HepG2 (cell line): ENCODE results near the gene ICAM2. TPM values are rescaled to one million over a fixed set of nuclear protein-coding genes. Genes with fewer than 3 reads are reported as not detected.

Source experiments
- CENPT ChIP-seq: sonication (generic); formaldehyde crosslinking; IDR thresholded peaks from 2 replicates; pipeline ENCODE4 v1.8.0; 2022; ENCODE audit warnings: low read depth, mild to moderate bottlenecking, moderate library complexity, missing genetic modification reagents
- FOSL2 ChIP-seq: sonication (generic); formaldehyde crosslinking; IDR thresholded peaks from 2 replicates; pipeline ENCODE4 v1.4.0; 2020; ENCODE audit warnings: missing genetic modification reagents
- FOXC1 ChIP-seq: sonication (generic); formaldehyde crosslinking; IDR thresholded peaks from 2 replicates; pipeline ENCODE4 v1.8.0; 2022; ENCODE audit warnings: mild to moderate bottlenecking, missing genetic modification reagents, borderline replicate concordance
- JUNB ChIP-seq: sonication (generic); formaldehyde crosslinking; IDR thresholded peaks from 2 replicates; pipeline ENCODE4 v1.8.0; 2022; ENCODE audit warnings: missing genetic modification reagents, mild to moderate bottlenecking, borderline replicate concordance
- KAT8 ChIP-seq: IDR thresholded peaks from 2 replicates; pipeline ENCODE4 v1.6.1; 2016; ENCODE audit warnings: missing genetic modification reagents, missing compliant biosample characterization
- MAF1 ChIP-seq: sonication (generic); formaldehyde crosslinking; IDR thresholded peaks from 2 replicates; pipeline ENCODE4 v1.5.0; 2020; ENCODE audit warnings: missing genetic modification reagents, borderline replicate concordance
- MAFK ChIP-seq, 2 experiments: IDR thresholded peaks in 1 of 2; conservative IDR thresholded peaks in 1 of 2; 2 replicates each; pipeline ENCODE4 v1.6.1; 2011; ENCODE audit warnings: improper control_type of control experiment in 2 of 2, low read length in 2 of 2
- MXD4 ChIP-seq: IDR thresholded peaks from 2 replicates; pipeline ENCODE4 v1.6.1; 2016; ENCODE audit warnings: mild to moderate bottlenecking, missing biosample characterization, missing genetic modification reagents
- MYNN ChIP-seq: sonication (generic); formaldehyde crosslinking; IDR thresholded peaks from 2 replicates; pipeline ENCODE4 v1.4.0; 2020; ENCODE audit warnings: mild to moderate bottlenecking, low read depth, missing genetic modification reagents
- SIN3B ChIP-seq: fragments of 150-350 bp; IDR thresholded peaks from 2 replicates; pipeline ENCODE4 v1.6.1; 2014; ENCODE audit warnings: low read length
- SOX6 ChIP-seq, 2 experiments: fragments of 450-650 bp in 1 of 2; sonication (generic) in 1 of 2; formaldehyde crosslinking in 1 of 2; IDR thresholded peaks; 2 replicates each; pipeline versions ENCODE4 v1.4.0 to v1.6.1; 2017 to 2020; ENCODE audit warnings: antibody characterized with exemption in 1 of 2, mild to moderate bottlenecking in 1 of 2, missing genetic modification reagents in 1 of 2
- SP1 ChIP-seq, 2 experiments: fragments of 450-650 bp in 1 of 2; sonication (generic) in 1 of 2; formaldehyde crosslinking in 1 of 2; IDR thresholded peaks; 2 replicates each; pipeline versions ENCODE4 v1.4.0 to v1.6.1; 2016 to 2020; ENCODE audit warnings: missing genetic modification reagents in 1 of 2
- ZBTB21 ChIP-seq: sonication (generic); formaldehyde crosslinking; IDR thresholded peaks from 2 replicates; pipeline ENCODE4 v1.4.0; 2020; ENCODE audit warnings: missing genetic modification reagents
- ZFYVE20 ChIP-seq: sonication (generic); formaldehyde crosslinking; IDR thresholded peaks from 2 replicates; pipeline ENCODE4 v1.8.0; 2023; ENCODE audit warnings: low read depth, mild to moderate bottlenecking, moderate library complexity, missing genetic modification reagents, borderline replicate concordance
- ZMYM4 ChIP-seq: sonication (generic); formaldehyde crosslinking; IDR thresholded peaks from 2 replicates; pipeline ENCODE4 v1.8.1; 2023; ENCODE audit warnings: mild to moderate bottlenecking, missing genetic modification reagents
- ZNF549 ChIP-seq: sonication (generic); formaldehyde crosslinking; IDR thresholded peaks from 2 replicates; pipeline ENCODE4 v1.5.0; 2020; ENCODE audit warnings: missing genetic modification reagents
- ZNF552 ChIP-seq: sonication (generic); formaldehyde crosslinking; IDR thresholded peaks from 2 replicates; pipeline ENCODE4 v1.9.0; 2022; ENCODE audit warnings: missing genetic modification reagents, mild to moderate bottlenecking, borderline replicate concordance
- ZNF567 ChIP-seq: sonication (generic); formaldehyde crosslinking; IDR thresholded peaks from 2 replicates; pipeline ENCODE4 v1.8.1; 2023; ENCODE audit warnings: mild to moderate bottlenecking, missing genetic modification reagents, borderline replicate concordance
- ZNF598 ChIP-seq: sonication (generic); formaldehyde crosslinking; IDR thresholded peaks from 2 replicates; pipeline ENCODE4 v1.5.1; 2020; ENCODE audit warnings: mild to moderate bottlenecking, missing genetic modification reagents, borderline replicate concordance
- ZNF720 ChIP-seq: sonication (generic); formaldehyde crosslinking; IDR thresholded peaks from 2 replicates; pipeline ENCODE4 v1.4.0; 2020; ENCODE audit warnings: missing genetic modification reagents
- polyA plus RNA-seq, 8 experiments: library from polyadenylated mRNA; depleted of rRNA in 3 of 8; stranded (reverse) in 7 of 8; unstranded in 1 of 8; fragments of >200 nt; fragmentation: Illumina TruSeq in 4 of 8; extraction: Trizol in 4 of 8; gene quantifications; 2 replicates each; pipeline versions ENCODE4 v1.2.1 to v1.2.3, GENCODE V29; 2011 to 2016; ENCODE audit warnings: low read depth in 4 of 8, missing spikeins in 1 of 8, mixed read lengths in 1 of 8; ENCODE audit not compliant: insufficient read depth in 1 of 8
- total RNA-seq, 5 experiments: library from RNA; depleted of rRNA; stranded (reverse); fragments of >200 nt; fragmentation: Illumina TruSeq; extraction: Trizol; gene quantifications; 2 replicates each; pipeline ENCODE4 v1.2.3, GENCODE V29; 2016; ENCODE audit warnings: low read depth in 1 of 5
- TF ChIP-seq, protein P1 (sequence below): sonication (generic); formaldehyde crosslinking; IDR thresholded peaks from 2 replicates; pipeline ENCODE4 v1.8.0; 2022; ENCODE audit warnings: mild to moderate bottlenecking, missing genetic modification reagents, moderate library complexity
- TF ChIP-seq, protein P2 (sequence below): sonication (generic); formaldehyde crosslinking; IDR thresholded peaks from 2 replicates; pipeline ENCODE4 v1.5.0; 2020; ENCODE audit warnings: mild to moderate bottlenecking, missing genetic modification reagents
- TF ChIP-seq, protein P3 (sequence below): fragments of 450-650 bp; IDR thresholded peaks from 2 replicates; pipeline ENCODE4 v1.6.1; 2016
- TF ChIP-seq, protein P4 (sequence below): sonication (generic); formaldehyde crosslinking; IDR thresholded peaks from 2 replicates; pipeline ENCODE4 v1.4.0; 2020; ENCODE audit warnings: missing genetic modification reagents

Gene ICAM2
- total and polyA plus RNA-seq, 2 of the 13 experiments (the other 11 are each of a cell fraction or from before 2014, with no cell fraction given) = 10.9 to 20.8 TPM

DNA sequence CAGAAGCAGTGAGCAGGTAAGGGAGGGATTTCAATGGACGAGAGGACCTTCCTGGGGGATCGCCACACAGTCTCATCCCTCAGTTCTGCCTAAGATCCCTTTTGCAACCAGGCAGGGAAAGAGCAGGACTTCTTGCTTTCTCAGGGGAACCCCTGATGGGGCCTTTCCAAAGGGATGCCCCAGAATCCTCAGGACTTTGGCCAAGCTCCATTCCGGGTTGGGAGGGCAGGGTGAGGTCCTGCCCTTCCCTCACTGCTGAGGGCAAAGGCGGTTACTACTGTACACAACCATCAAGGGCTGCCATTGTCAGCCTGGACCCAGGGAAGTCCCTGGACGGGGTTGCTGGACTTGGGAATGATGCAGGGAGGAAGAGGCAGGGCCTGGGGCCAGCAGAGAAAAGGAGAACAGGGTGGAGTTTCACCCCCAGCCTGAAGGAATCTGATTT lies 12.6 kb downstream of the ICAM2 start (continued):
- no peak for TF ChIP-seq CENPT (CRISPR knock-in tag)
- no peak for TF ChIP-seq ZNF598 (CRISPR knock-in tag)
- no peak for TF ChIP-seq ZNF567
- no peak for TF ChIP-seq MAF1 (CRISPR knock-in tag)
- TF ChIP-seq JUNB (CRISPR knock-in tag) = no peak
- TF ChIP-seq, protein P1, sequence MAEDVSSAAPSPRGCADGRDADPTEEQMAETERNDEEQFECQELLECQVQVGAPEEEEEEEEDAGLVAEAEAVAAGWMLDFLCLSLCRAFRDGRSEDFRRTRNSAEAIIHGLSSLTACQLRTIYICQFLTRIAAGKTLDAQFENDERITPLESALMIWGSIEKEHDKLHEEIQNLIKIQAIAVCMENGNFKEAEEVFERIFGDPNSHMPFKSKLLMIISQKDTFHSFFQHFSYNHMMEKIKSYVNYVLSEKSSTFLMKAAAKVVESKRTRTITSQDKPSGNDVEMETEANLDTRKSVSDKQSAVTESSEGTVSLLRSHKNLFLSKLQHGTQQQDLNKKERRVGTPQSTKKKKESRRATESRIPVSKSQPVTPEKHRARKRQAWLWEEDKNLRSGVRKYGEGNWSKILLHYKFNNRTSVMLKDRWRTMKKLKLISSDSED (CRISPR knock-in tag) = no peak
- no peak for TF ChIP-seq ZMYM4
- no peak for TF ChIP-seq FOSL2 (CRISPR knock-in tag)
- no peak for TF ChIP-seq FOXC1 (CRISPR knock-in tag)
- no peak for TF ChIP-seq SOX6 (IDR thresholded peaks at IDR 0.05)
- peak; percentile 59; the same call in 1 of the 2 replicates for TF ChIP-seq SOX6 (CRISPR knock-in tag; IDR thresholded peaks at IDR 0.05)
- no peak for TF ChIP-seq ZFYVE20 (CRISPR knock-in tag)
- no peak for TF ChIP-seq SIN3B
- TF ChIP-seq SP1 (IDR thresholded peaks at IDR 0.05) = no peak
- 0 out of 2 replicates have a peak, but pooled peaks have one; percentile 10 for TF ChIP-seq SP1 (CRISPR knock-in tag; IDR thresholded peaks at IDR 0.05)
- no peak for TF ChIP-seq ZNF549
- no peak for TF ChIP-seq KAT8
- no peak for TF ChIP-seq MAFK (conservative IDR thresholded peaks at IDR 0.05 in 1 of 2, IDR thresholded peaks at IDR 0.05 in 1 of 2; ENCODE audit: low read length in 2 of 2)
- TF ChIP-seq, protein P2, sequence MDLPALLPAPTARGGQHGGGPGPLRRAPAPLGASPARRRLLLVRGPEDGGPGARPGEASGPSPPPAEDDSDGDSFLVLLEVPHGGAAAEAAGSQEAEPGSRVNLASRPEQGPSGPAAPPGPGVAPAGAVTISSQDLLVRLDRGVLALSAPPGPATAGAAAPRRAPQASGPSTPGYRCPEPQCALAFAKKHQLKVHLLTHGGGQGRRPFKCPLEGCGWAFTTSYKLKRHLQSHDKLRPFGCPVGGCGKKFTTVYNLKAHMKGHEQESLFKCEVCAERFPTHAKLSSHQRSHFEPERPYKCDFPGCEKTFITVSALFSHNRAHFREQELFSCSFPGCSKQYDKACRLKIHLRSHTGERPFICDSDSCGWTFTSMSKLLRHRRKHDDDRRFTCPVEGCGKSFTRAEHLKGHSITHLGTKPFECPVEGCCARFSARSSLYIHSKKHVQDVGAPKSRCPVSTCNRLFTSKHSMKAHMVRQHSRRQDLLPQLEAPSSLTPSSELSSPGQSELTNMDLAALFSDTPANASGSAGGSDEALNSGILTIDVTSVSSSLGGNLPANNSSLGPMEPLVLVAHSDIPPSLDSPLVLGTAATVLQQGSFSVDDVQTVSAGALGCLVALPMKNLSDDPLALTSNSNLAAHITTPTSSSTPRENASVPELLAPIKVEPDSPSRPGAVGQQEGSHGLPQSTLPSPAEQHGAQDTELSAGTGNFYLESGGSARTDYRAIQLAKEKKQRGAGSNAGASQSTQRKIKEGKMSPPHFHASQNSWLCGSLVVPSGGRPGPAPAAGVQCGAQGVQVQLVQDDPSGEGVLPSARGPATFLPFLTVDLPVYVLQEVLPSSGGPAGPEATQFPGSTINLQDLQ (CRISPR knock-in tag) = no peak
- no peak for TF ChIP-seq ZBTB21 (CRISPR knock-in tag)
- no peak for TF ChIP-seq MYNN
- TF ChIP-seq, protein P3, sequence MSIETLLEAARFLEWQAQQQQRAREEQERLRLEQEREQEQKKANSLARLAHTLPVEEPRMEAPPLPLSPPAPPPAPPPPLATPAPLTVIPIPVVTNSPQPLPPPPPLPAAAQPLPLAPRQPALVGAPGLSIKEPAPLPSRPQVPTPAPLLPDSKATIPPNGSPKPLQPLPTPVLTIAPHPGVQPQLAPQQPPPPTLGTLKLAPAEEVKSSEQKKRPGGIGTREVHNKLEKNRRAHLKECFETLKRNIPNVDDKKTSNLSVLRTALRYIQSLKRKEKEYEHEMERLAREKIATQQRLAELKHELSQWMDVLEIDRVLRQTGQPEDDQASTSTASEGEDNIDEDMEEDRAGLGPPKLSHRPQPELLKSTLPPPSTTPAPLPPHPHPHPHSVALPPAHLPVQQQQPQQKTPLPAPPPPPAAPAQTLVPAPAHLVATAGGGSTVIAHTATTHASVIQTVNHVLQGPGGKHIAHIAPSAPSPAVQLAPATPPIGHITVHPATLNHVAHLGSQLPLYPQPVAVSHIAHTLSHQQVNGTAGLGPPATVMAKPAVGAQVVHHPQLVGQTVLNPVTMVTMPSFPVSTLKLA = no peak
- no peak for TF ChIP-seq ZNF552 (CRISPR knock-in tag)
- no peak; the same call in 1 of the 2 replicates for TF ChIP-seq MXD4 (CRISPR knock-in tag)
- no peak for TF ChIP-seq ZNF720
- TF ChIP-seq, protein P4, sequence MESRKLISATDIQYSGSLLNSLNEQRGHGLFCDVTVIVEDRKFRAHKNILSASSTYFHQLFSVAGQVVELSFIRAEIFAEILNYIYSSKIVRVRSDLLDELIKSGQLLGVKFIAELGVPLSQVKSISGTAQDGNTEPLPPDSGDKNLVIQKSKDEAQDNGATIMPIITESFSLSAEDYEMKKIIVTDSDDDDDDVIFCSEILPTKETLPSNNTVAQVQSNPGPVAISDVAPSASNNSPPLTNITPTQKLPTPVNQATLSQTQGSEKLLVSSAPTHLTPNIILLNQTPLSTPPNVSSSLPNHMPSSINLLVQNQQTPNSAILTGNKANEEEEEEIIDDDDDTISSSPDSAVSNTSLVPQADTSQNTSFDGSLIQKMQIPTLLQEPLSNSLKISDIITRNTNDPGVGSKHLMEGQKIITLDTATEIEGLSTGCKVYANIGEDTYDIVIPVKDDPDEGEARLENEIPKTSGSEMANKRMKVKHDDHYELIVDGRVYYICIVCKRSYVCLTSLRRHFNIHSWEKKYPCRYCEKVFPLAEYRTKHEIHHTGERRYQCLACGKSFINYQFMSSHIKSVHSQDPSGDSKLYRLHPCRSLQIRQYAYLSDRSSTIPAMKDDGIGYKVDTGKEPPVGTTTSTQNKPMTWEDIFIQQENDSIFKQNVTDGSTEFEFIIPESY (CRISPR knock-in tag) = no peak; the same call in 1 of the 2 replicates
